ENCODE data around the gene ABT1.

ABT1 gene

DNA sequence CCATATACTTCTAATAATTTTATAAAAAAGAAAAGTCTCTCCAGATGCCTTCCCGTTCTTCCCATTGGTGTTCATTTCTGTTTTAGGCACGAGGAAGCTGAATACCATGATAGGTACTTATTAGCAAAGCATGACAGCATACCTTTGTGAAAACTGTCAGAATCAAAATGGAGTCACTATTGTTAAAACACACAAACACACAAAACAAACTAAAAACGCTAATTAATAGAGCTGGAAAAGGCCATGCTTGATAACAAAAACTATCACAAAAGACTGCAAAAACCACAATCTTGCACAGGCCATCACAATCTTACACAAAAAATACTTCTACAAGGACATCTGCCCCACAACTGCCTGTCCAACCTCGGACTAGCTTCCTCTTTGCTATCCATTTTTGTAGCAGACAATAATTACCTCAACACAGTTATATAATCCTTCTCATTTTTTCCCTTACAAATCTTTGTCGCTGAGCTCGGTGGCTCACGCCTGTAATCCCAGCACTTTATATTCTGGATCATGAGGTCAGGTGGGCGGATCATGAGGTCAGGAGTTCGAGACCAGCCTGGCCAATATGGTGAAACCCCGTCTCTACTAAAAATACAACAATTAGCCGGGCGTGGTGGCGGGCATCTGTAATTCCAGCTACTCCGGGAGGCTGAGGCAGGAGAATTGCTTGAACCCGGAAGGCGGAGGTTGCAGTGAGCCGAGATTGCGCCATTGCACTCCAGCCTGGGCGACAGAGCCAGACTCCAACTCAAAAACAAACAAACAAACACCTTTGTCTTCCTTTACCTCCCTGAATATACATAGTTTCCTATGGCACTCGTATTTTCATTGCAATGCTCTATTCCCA, 3.2 kb upstream of the ABT1 start:
- Mint-ChIP-seq H3K36me3 (peaks cover 13% of the 10 kb centered on the region), H3K9me3 (no peaks in the 10 kb centered on the region), H3K27ac (no peak overlapping the region), H3K4me1 (no peaks in the 10 kb centered on the region), H3K4me3 (no peak overlapping the region)
- DNase-seq (ENCODE audit: low spot score in 2 of 2) (no peak), ATAC-seq (no peak)

DNA sequence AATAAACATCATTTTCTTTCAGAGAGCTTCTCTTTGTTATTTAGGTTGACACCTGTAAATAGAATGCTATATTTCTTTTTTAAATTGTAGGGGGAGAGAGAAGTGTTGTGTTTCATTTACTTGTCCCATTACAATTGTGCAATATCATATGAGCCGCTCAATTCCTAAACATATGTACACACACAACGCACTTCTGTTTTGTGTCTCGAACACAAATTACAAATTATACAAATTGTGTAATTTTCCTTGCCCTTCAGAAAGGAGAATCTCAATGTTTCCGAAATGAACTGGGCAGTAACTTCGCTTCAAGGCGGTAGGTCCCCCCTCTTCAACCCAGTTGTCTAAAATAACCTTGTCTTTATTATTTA, 2.6 kb upstream of the ABT1 start:
- H3K4me1 Mint-ChIP-seq = no peaks in the 10 kb centered on the region
- no peak overlapping the region for H3K4me3 Mint-ChIP-seq
- no peak overlapping the region for H3K27ac Mint-ChIP-seq
- peaks cover 20% of the 10 kb centered on the region for H3K36me3 Mint-ChIP-seq
- no peaks in the 10 kb centered on the region for H3K9me3 Mint-ChIP-seq
- ATAC-seq (no peak), DNase-seq (ENCODE audit: low spot score in 2 of 2) (no peak)

DNA sequence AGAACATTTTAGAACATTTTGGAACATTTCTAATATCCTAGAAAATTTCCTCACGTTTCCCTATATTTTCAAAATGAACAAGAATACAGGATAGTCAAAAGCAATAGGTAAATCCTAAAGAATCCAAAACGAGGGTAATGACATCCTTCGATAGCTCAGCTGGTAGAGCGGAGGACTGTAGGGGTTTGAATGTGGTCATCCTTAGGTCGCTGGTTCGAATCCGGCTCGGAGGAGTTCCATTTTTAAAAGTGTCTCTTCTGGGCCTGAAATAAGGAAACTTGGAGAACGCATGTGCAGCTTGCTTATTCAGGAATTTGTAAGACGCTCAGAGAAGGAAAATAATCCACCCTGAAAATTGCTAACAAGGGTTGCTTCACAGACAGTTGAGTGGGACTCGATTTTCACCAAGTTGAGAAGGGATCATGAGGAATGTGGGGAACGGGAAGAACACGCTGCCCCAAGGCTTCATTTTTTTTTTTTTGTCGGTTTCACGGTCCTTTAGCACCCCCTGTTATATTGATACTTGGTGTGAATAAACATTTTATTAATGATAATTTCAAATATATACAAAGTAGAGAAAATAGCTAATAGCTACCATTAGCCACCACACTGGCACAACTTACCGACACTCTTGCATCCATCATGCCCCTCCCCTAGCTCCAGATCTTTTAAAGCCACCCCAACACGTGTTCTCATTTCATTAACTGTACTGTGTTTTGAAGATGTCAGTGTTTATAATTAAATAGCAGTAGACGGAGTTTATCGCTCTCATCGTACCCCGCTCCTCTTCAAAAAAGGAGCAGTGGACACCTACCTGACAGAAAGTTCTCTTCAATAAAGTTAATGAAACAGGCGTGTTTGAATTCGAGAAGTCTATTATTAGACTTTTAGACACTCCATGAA, 1.8 kb upstream of the ABT1 start:
- Mint-ChIP-seq H3K27ac (no peak overlapping the region), H3K36me3 (peaks cover 28% of the 10 kb centered on the region), H3K4me3 (no peak overlapping the region), H3K9me3 (no peaks in the 10 kb centered on the region), H3K4me1 (no peaks in the 10 kb centered on the region)
- ATAC-seq (no peak), DNase-seq (ENCODE audit: low spot score in 2 of 2) (peak in 1 of 2 donors; percentile 70)

DNA sequence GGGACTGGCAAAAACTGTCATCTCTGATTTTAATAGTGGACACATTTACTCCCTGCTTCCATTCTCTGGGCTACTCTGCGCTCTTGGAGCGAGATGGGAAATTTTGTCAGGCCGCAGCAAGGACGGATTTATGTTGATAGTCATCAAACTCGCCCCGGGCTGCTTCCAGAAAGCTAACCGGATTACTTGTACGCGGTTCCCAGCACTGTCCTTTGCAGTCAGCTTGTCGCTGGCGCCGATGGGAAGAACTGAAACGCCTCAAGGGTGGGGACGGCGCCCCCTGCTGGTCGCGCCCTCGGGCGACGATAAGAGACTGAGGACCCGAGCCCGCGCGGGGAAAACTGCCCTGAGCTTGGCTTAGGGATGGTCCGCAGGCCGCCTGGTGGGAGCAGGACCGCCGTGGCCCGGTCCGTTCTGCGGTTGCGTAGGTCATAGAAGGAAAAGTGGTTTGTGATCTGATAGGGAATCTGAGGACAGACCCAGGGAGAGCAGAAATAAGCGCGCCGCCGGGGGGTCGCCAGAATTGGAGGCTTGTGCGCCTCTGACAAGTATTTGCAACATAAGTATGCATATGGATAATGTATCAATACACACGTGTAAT, 984 bp upstream of the ABT1 start:
- Mint-ChIP-seq H3K9me3 (no peaks in the 10 kb centered on the region), H3K36me3 (peaks cover 35% of the 10 kb centered on the region), H3K4me3 (no peak overlapping the region), H3K27ac (no peak overlapping the region), H3K4me1 (peaks cover 5% of the 10 kb centered on the region)
- peak; percentile 90 to 94 for DNase-seq (ENCODE audit: low spot score in 2 of 2)
- ATAC-seq = peak; percentile 75

DNA sequence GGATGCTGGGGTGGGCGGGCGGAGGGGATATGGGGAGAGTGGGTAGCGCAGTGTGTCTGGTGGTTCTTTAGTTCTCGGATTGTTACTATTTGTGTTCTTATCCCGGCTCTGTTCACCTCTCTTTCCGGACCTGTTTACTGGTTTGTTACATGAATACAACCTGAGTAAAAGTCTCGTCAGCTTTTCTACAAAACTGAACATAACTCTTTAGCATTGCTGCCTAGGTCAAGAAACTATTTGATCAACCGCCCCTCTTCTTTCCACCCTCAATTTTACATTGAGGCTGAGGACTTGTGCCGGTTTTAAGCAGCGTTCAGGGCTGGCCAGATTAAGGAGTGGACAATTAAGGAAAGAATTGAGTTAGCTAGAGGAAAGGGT, 625 bp downstream of the ABT1 start:
- H3K9me3 Mint-ChIP-seq = no peaks in the 10 kb centered on the region
- H3K27ac Mint-ChIP-seq = no peak overlapping the region
- ATAC-seq (no peak), DNase-seq (ENCODE audit: low spot score in 2 of 2) (no peak)
- peaks cover 37% of the 10 kb centered on the region for H3K36me3 Mint-ChIP-seq
- H3K4me3 Mint-ChIP-seq = no peak overlapping the region
- peaks cover 7% of the 10 kb centered on the region for H3K4me1 Mint-ChIP-seq

DNA sequence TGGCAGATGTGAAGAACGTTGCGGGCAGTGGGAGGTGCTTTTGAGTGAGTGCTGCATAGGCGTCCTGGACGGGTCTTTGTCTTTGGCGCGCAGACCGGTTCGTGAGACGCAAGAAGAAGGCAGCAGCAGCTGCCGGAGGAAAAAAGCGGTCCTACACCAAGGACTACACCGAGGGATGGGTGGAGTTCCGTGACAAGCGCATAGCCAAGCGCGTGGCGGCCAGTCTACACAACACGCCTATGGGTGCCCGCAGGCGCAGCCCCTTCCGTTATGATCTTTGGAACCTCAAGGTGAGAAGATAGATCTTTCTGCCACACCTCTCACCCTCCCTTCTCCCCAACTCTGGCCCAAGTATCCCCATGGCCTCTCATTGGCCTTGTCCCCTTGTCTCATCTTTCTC, 1.1 kb downstream of the ABT1 start:
- no peak overlapping the region for H3K27ac Mint-ChIP-seq
- ATAC-seq = no peak

DNA sequence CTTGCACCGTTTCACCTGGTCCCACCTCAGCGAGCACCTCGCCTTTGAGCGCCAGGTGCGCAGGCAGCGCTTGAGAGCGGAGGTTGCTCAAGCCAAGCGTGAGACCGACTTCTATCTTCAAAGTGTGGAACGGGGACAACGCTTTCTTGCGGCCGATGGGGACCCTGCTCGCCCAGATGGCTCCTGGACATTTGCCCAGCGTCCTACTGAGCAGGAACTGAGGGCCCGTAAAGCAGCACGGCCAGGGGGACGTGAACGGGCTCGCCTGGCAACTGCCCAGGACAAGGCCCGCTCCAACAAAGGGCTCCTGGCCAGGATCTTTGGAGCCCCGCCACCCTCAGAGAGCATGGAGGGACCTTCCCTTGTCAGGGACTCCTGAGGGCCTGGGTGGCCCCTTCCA, 1.5 kb downstream of the ABT1 start:
- no peaks in the 10 kb centered on the region for H3K9me3 Mint-ChIP-seq
- H3K36me3 Mint-ChIP-seq = peaks cover 37% of the 10 kb centered on the region
- DNase-seq (ENCODE audit: low spot score in 2 of 2) (no peak), ATAC-seq (no peak)
- H3K27ac Mint-ChIP-seq = no peak overlapping the region
- H3K4me1 Mint-ChIP-seq = peaks cover 7% of the 10 kb centered on the region
- no peak overlapping the region for H3K4me3 Mint-ChIP-seq

More for the DNA sequence above, 1.1 kb downstream of the ABT1 start:
- peaks cover 37% of the 10 kb centered on the region for H3K36me3 Mint-ChIP-seq
- H3K4me3 Mint-ChIP-seq = no peak overlapping the region
- peaks cover 7% of the 10 kb centered on the region for H3K4me1 Mint-ChIP-seq
- no peak for DNase-seq (ENCODE audit: low spot score in 2 of 2)
- no peaks in the 10 kb centered on the region for H3K9me3 Mint-ChIP-seq

DNA sequence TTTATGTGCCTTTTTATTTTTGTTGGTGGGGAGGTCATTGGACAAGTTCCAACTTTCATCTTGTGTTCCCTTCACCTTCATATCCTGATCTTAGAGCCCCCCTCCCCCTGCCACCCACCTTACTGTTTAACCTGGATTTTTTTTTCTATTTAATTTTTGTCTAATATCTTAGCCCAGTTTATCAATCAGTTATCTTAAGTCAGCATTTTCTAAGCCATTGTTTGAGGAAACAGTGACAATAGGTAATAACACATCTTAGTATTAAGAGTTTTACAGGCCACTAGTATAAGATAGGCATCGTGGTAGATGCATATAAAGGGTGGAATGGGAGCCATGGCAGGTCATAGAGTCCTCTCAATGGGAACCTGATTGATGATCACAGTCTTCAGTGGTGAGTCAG, 2.4 kb downstream of the ABT1 start:
- no peaks in the 10 kb centered on the region for H3K9me3 Mint-ChIP-seq
- peaks cover 37% of the 10 kb centered on the region for H3K36me3 Mint-ChIP-seq
- ATAC-seq (no peak), DNase-seq (ENCODE audit: low spot score in 2 of 2) (no peak)
- peaks cover 7% of the 10 kb centered on the region for H3K4me1 Mint-ChIP-seq
- no peak overlapping the region for H3K27ac Mint-ChIP-seq
- no peak overlapping the region for H3K4me3 Mint-ChIP-seq

DNA sequence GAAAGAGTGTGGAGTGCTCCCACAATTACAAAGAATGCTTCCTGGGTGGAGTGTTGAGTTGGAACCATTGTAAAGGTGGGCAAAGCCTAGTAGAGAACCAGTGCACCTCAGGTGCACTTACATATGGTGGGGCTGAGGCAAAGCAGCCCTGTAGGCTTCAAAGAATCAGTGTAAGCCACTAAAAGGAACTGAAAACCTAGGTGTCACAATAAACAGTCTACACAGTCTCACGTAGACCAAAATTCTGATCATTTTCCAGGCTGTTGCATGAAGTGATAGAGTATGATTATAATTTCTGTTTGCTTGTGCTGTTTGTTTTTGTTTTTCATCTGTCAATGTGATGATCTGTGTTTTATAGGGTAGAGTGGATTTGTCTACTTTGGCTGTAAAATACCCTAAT, 2.8 kb downstream of the ABT1 start:
- Mint-ChIP-seq H3K36me3 (peaks cover 34% of the 10 kb centered on the region), H3K27ac (no peak overlapping the region), H3K4me3 (no peak overlapping the region), H3K4me1 (peaks cover 7% of the 10 kb centered on the region), H3K9me3 (no peaks in the 10 kb centered on the region)
- DNase-seq (ENCODE audit: low spot score in 2 of 2) = no peak
- no peak for ATAC-seq

DNA sequence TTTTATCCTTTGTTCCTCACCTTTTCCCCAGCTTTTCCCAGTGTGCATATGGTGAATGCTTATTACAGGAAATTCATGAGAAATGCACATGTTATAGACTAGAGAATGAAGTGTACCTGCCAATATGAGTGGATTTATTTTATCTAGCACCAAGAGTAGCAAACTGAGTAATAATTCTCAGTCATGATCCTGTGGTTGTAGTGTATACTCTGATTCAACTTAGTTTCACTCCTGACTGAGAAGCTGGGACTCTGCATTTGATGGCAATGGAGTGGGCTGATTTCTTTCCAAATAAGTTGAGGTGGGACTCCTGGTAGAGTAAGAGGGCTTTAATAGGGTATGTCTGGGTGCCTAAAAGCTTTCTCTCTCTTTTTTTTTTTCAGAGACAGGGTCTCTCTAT, 4.0 kb downstream of the ABT1 start:
- ATAC-seq = peak; percentile 71
- Mint-ChIP-seq H3K9me3 (no peaks in the 10 kb centered on the region), H3K27ac (no peak overlapping the region), H3K4me1 (peaks cover 7% of the 10 kb centered on the region), H3K36me3 (peaks cover 29% of the 10 kb centered on the region), H3K4me3 (no peak overlapping the region)
- DNase-seq (ENCODE audit: low spot score in 2 of 2) = no peak

DNA sequence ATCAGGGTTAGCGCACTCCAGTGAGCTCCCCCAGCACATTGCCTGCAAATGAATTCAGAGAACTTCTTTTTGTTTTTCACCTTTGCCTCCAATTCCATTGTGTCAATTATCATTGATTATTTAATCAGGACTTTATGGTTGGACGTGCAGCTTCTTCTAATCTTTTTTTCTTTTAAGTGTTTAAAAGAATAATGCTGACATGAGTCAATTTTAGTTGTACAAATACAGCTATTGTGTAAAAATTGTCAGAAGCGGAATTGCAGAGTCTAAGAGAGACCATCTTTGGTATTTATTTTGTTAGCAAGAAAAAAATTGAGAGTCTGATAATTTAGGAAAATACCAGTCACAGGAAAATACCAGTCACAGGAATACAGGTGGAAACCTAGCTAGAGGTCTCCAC, 5.5 kb downstream of the ABT1 start:
- DNase-seq (ENCODE audit: low spot score in 2 of 2) (no peak), ATAC-seq (no peak)
- H3K9me3 Mint-ChIP-seq = no peaks in the 10 kb centered on the region
- no peak overlapping the region for H3K27ac Mint-ChIP-seq
- H3K4me1 Mint-ChIP-seq = peaks cover 7% of the 10 kb centered on the region
- no peak overlapping the region for H3K4me3 Mint-ChIP-seq
- peaks cover 29% of the 10 kb centered on the region for H3K36me3 Mint-ChIP-seq

DNA sequence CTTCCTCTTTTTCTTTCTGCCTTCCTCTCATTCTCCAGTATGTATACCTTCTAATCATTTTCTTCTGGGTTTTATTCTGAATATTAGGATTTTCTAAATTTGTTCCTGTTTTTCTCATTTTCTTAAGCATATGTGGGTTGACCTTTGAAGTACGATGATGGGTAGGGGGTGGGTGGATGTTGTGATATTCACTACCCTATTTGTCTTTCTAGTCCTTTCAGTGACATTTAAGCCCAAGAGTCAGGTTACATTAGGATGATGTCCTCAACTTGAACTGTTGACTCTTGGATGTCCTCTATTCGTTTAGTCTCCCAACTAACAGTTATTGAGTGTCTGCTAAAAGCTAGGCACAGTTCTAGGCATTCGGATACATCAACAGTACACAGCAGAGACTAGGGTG, 7.3 kb downstream of the ABT1 start:
- ATAC-seq = no peak
- H3K36me3 Mint-ChIP-seq = peaks cover 18% of the 10 kb centered on the region
- peaks cover 15% of the 10 kb centered on the region for H3K4me1 Mint-ChIP-seq
- H3K9me3 Mint-ChIP-seq = no peaks in the 10 kb centered on the region
- no peak overlapping the region for H3K27ac Mint-ChIP-seq
- DNase-seq (ENCODE audit: low spot score in 2 of 2) = no peak
- no peak overlapping the region for H3K4me3 Mint-ChIP-seq

DNA sequence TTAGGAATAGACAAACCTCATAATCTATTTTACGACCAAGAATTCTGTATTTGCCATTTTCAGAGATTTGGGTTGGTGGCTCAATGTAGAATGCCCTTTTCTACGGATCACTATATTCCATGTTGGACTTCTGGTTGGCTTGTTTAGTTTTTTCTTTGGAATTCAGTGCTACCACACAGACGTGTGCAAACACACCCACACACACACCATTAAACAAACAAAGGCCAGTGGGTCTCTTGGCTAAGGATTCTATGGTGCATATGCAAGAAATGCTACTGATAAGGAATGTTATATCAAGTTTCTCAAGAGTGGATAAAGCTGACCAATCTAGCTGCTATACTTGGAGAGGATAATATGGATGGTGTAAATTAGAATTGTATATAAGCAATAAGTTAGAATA, 8.0 kb downstream of the ABT1 start:
- Mint-ChIP-seq H3K9me3 (no peaks in the 10 kb centered on the region), H3K27ac (no peak overlapping the region), H3K36me3 (peaks cover 10% of the 10 kb centered on the region), H3K4me3 (no peak overlapping the region), H3K4me1 (peaks cover 15% of the 10 kb centered on the region)
- DNase-seq (ENCODE audit: low spot score in 2 of 2) (no peak), ATAC-seq (no peak)

DNA sequence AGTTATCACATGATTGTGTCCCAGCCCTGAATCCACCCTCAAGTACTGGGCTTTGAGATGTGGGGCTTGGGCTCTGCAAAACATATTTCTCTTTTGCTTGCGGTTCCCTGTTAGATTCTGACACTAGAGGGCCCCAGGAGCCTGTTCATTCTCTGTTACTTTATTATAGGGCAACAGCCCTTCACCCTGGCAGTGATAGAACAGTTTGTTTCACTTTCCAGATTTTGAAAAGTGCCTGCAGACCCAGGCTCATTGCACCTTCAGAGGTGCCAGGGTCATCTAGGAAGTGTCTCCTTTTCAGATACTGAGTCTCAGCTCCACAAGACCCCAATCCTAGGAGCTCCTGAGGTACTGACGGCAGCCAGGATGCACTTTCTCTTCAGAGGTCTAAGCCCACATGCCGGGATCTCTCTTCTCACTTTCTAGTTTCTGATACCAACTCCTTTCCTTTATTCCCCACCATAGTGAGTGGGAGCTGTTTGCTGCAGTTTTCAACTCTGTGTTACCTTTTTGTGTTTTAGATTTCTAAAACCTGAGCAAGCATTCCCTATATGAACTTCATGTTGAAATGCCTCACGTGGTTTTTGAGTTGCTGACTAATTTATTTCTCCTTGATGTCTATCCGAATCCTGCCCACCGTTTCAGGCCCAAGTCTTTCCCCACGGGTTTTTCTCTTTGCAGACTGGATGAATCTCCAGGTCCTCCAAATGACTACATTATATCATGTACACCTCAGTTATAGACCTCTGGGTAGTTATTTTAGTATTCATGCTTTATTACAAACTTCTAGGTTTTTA, 10.9 kb downstream of the ABT1 start:
- Mint-ChIP-seq H3K36me3 (no peaks in the 10 kb centered on the region), H3K4me1 (peaks cover 8% of the 10 kb centered on the region), H3K9me3 (no peaks in the 10 kb centered on the region), H3K4me3 (peak overlapping the region; percentile 56), H3K27ac (no peak overlapping the region)
- peak; percentile 91 for ATAC-seq
- DNase-seq (ENCODE audit: low spot score in 2 of 2) = peak in 1 of 2 donors; percentile 64

DNA sequence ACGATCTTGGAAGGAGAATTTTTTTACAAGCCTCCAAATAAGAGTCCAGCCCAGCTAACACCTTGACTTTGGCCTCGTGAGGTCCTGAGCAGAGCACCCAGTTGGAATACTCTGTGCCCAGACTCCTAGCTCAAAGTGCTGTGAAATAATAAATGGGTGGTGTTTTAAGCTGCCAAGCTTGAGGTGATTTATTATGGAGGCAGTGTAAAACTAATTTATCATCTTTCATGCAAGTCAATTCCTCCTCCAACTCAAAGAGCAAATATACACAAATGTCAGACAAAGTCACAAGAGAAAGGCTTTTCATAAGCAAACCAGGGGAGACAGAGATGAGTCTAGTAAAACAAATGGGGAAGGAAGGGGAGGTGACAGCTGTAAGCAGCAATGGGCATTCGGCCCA, 12.7 kb downstream of the ABT1 start:
- DNase-seq (ENCODE audit: low spot score in 2 of 2) (no peak), ATAC-seq (no peak)
- Mint-ChIP-seq H3K4me3 (no peak overlapping the region), H3K27ac (no peak overlapping the region), H3K36me3 (no peaks in the 10 kb centered on the region), H3K4me1 (peaks cover 20% of the 10 kb centered on the region), H3K9me3 (no peaks in the 10 kb centered on the region)

Measured in stimulated activated effector memory CD8-positive, alpha-beta T cell treated with anti-CD3 and anti-CD28 coated beads, Interleukin-12 subunit alpha, Interleukin-12 subunit beta, amount 100 ng/mL, for 72 hours (primary cell).